NT2/D1 (cell line): ENCODE data around the gene SLC25A30.

Source experiments
- YY1 ChIP-seq: IDR thresholded peaks from 2 replicates; pipeline ENCODE4 v1.6.1; 2011; ENCODE audit not compliant: insufficient read length, insufficient read depth
- ZNF274 ChIP-seq: IDR thresholded peaks from 2 replicates; pipeline ENCODE4 v1.6.1; 2011; ENCODE audit warnings: mild to moderate bottlenecking, low read depth, low read length

- TF ChIP-seq YY1 (no peak), ZNF274 (no peak)
Measured at GRCh38 chr13:45436953-45437352, 18.8 kb upstream of the SLC25A30 start.
